NCI-H2227 (cell line): Measurements from ENCODE around the gene SHE.

Experiments used
- DNase-seq: peaks from one replicate; lab custom pipeline; 2025; ENCODE audit not compliant: unreplicated experiment; lab: John Stamatoyannopoulos, UW

The SHE gene

GRCh38 chr1:154481053-154481452 is 21.2 kb downstream of the SHE start:
- peak; percentile 35 for DNase-seq

GRCh38 chr1:154479764-154480421 is 22.3 kb downstream of the SHE start:
- DNase-seq: peak; percentile 92

GRCh38 chr1:154478639-154479038 is 23.6 kb downstream of the SHE start:
- no peak for DNase-seq

GRCh38 chr1:154478013-154478412 is 24.2 kb downstream of the SHE start:
- DNase-seq: no peak

DNA sequence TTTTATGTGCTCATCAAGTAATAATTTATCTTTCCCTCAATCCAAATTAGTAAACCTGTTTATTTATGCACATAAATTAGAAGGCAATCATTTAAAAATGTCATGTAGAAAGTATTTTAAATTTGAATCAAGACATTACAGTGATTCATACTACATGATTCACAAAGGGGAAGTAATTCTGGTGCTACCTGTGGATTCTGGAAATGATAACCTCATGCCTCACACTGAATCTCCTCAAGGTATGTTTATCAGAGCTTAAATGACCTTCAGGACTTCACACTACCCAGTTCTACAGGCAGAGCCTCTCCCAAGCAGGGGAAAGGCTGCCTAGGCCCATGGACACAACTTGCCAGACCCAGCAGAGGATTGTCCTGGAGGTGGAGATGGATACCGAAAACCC is 25.4 kb downstream of the SHE start:
- DNase-seq: no peak

GRCh38 chr1:154474802-154475201 is 27.4 kb downstream of the SHE start:
- no peak for DNase-seq

GRCh38 chr1:154471304-154471703 is 30.9 kb downstream of the SHE start:
- DNase-seq: no peak

GRCh38 chr1:154469844-154470560 is 32.2 kb downstream of the SHE start:
- DNase-seq: no peak

GRCh38 chr1:154468535-154469250 is 33.5 kb downstream of the SHE start:
- no peak for DNase-seq

GRCh38 chr1:154467434-154468102 is 34.6 kb downstream of the SHE start:
- DNase-seq: no peak

- no peak for DNase-seq
These were observed 35.2 kb downstream of the SHE start for GRCh38 chr1:154466921-154467417.

DNA sequence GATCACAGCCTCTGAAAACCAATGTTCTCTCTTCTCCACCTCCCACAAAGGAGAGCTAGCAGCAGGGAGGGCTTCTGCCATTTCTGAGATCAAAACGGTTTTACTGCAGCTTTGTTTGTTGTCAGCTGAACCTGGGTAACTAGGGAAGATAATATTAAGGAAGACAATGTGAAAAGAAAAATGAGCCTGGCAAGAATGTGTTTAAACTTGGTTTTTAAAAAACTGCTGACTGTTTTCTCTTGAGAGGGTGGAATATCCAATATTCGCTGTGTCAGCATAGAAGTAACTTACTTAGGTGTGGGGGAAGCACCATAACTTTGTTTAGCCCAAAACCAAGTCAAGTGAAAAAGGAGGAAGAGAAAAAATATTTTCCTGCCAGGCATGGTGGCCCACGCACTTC is 36.0 kb downstream of the SHE start:
- no peak for DNase-seq

GRCh38 chr1:154465621-154466195 is 36.5 kb downstream of the SHE start:
- DNase-seq: no peak

DNA sequence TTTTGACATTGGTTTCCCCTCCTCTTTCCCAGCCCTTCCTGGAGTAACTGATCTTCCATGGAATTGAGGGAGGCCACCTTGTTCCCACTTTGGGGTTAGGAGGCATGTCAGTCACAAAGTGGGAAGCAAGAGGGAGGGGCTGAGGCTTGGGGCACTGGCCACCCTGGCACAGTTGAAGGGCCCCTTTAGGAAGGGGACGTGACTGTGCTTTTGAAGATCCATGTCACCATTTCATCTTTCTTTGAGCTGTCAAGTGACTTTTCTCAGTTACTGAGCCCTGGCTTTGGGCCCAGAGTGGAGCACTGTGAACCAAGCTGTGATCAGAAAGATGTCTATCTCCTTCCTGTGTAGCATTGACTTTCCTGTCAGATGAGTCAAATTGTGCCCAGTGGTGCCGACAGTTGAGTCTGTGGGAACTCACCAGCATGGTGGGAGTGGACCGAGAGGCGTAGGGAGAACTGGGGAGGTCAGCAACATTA is 38.7 kb downstream of the SHE start:
- no peak for DNase-seq

- DNase-seq: no peak
These were observed 41.4 kb downstream of the SHE start for GRCh38 chr1:154460695-154461260.

DNA sequence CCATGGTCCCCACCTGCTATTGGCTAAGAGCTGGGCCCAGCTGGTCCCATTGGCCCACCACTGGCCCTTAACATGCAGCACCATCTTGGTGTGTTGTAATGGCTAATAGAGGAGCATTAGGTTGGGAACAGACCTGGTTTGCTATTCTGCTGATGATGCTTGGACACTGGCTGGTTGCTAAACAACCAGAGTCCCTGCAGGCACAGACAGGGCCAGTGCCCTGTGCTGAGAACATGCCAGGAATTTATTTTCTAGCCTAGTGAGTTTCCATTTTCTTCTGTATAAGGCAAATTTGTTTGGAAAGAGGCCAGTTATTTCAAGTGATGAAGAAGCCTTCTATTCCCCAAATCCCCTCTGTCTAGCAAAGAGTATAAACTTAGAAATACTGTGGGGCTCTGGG is 43.1 kb downstream of the SHE start:
- no peak for DNase-seq

- no peak for DNase-seq
These were observed 45.6 kb downstream of the SHE start for GRCh38 chr1:154456631-154457030.

GRCh38 chr1:154454386-154455120 is 47.7 kb downstream of the SHE start:
- DNase-seq: no peak

DNA sequence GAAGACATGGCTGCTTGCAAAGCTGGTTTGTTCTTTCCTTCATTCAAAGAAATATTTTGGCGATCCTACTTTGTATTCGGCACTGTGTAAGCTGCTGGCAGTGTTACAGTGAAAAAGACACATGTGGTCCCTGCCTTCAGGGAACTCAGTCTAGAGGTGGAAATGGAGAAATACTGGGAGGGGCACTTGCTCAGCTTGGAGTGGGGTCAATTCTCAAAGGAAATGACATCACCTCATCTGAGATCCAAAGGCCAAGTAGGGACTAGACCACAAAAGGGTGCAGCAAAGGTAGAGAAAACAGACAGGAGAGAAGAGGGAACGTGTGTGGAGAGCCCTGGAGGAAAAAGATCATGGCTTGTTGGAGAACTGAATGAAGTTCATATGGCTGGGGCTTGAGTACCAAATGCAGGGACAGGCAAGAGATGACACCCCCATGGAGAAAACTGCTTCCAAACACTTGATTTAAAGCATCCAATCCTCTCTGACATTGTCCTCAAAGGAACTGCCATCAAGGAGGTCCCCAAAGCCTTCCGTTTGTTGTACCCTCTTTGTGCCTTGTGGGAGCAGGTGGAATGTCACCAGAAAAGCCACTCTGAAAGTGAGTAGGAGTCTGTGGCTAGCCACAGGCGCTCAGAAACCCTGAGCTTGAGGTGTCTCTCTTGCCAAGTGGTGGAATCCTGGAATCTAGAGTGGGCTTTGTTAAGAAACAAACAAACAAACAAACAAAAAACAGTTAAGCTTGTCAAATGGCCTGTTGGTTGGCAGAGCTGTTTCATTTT is 48.4 kb downstream of the SHE start:
- no peak for DNase-seq
